HepG2 (cell line): ENCODE data around the gene PHKG1. TPM values are rescaled to one million over a fixed set of nuclear protein-coding genes. Genes with fewer than 3 reads are reported as not detected.

Experiments
- DNMT3B ChIP-seq: conservative IDR thresholded peaks from 2 replicates; pipeline ENCODE4 v1.6.1; 2016; ENCODE audit warnings: missing biosample characterization, control low read depth
- KLF12 ChIP-seq: sonication (generic); formaldehyde crosslinking; IDR thresholded peaks from 2 replicates; pipeline ENCODE4 v1.4.0; 2020; ENCODE audit warnings: missing genetic modification reagents, borderline replicate concordance
- KLF16 ChIP-seq, 2 experiments: sonication (generic) in 1 of 2; formaldehyde crosslinking in 1 of 2; IDR thresholded peaks; 2 replicates each; pipeline versions ENCODE4 v1.6.1 to v1.8.0; 2016 to 2023; ENCODE audit warnings: missing genetic modification reagents in 2 of 2, missing compliant biosample characterization in 1 of 2
- RBM39 ChIP-seq: fragments of 200-400 bp; formaldehyde crosslinking; IDR thresholded peaks from one replicate; pipeline ENCODE4 v1.6.1; 2018; ENCODE audit warnings: antibody characterized with exemption, mild to moderate bottlenecking, low read depth, low read length; ENCODE audit not compliant: poor library complexity, severe bottlenecking
- REPIN1 ChIP-seq: sonication (generic); formaldehyde crosslinking; IDR thresholded peaks from 2 replicates; pipeline ENCODE4 v1.8.0; 2022; ENCODE audit warnings: missing genetic modification reagents, low read depth, mild to moderate bottlenecking, borderline replicate concordance
- SOX6 ChIP-seq, 2 experiments: fragments of 450-650 bp in 1 of 2; sonication (generic) in 1 of 2; formaldehyde crosslinking in 1 of 2; IDR thresholded peaks; 2 replicates each; pipeline versions ENCODE4 v1.4.0 to v1.6.1; 2017 to 2020; ENCODE audit warnings: antibody characterized with exemption in 1 of 2, mild to moderate bottlenecking in 1 of 2, missing genetic modification reagents in 1 of 2
- STAG1 ChIP-seq: sonication (generic); formaldehyde crosslinking; IDR thresholded peaks from 2 replicates; pipeline ENCODE4 v1.4.0; 2020; ENCODE audit warnings: missing genetic modification reagents
- TOE1 ChIP-seq: sonication (generic); formaldehyde crosslinking; IDR thresholded peaks from 2 replicates; pipeline ENCODE4 v1.4.0; 2020; ENCODE audit warnings: mild to moderate bottlenecking, missing genetic modification reagents
- ZFP1 ChIP-seq: IDR thresholded peaks from 2 replicates; pipeline ENCODE4 v1.6.1; 2016
- ZMYM3 ChIP-seq: sonication (generic); formaldehyde crosslinking; IDR thresholded peaks from 2 replicates; pipeline ENCODE4 v1.5.1; 2020; ENCODE audit warnings: mild to moderate bottlenecking, missing genetic modification reagents
- ZNF383 ChIP-seq: sonication (generic); formaldehyde crosslinking; IDR thresholded peaks from 2 replicates; pipeline ENCODE4 v1.4.0; 2020; ENCODE audit warnings: missing genetic modification reagents, mild to moderate bottlenecking, borderline replicate concordance
- ZNF598 ChIP-seq: sonication (generic); formaldehyde crosslinking; IDR thresholded peaks from 2 replicates; pipeline ENCODE4 v1.5.1; 2020; ENCODE audit warnings: mild to moderate bottlenecking, missing genetic modification reagents, borderline replicate concordance
- ZNF607 ChIP-seq: sonication (generic); formaldehyde crosslinking; IDR thresholded peaks from 2 replicates; pipeline ENCODE4 v1.5.1; 2020; ENCODE audit warnings: missing genetic modification reagents, mild to moderate bottlenecking, borderline replicate concordance
- ZNF678 ChIP-seq: sonication (generic); formaldehyde crosslinking; IDR thresholded peaks from 2 replicates; pipeline ENCODE4 v1.4.0; 2020; ENCODE audit warnings: mild to moderate bottlenecking, missing genetic modification reagents
- ZNF768 ChIP-seq: sonication (generic); formaldehyde crosslinking; IDR thresholded peaks from 2 replicates; pipeline ENCODE4 v1.4.0; 2020; ENCODE audit warnings: missing genetic modification reagents
- ZNF772 ChIP-seq: sonication (generic); formaldehyde crosslinking; IDR thresholded peaks from 2 replicates; pipeline ENCODE4 v1.5.0; 2020; ENCODE audit warnings: mild to moderate bottlenecking, missing genetic modification reagents
- ZNF816 ChIP-seq: sonication (generic); formaldehyde crosslinking; IDR thresholded peaks from 2 replicates; pipeline ENCODE4 v1.8.0; 2022; ENCODE audit warnings: missing genetic modification reagents, mild to moderate bottlenecking, borderline replicate concordance
- ZNF850 ChIP-seq: sonication (generic); formaldehyde crosslinking; conservative IDR thresholded peaks from 2 replicates; pipeline ENCODE4 v1.9.0; 2021; ENCODE audit warnings: mild to moderate bottlenecking, missing genetic modification reagents
- polyA plus RNA-seq, 8 experiments: library from polyadenylated mRNA; depleted of rRNA in 3 of 8; stranded (reverse) in 7 of 8; unstranded in 1 of 8; fragments of >200 nt; fragmentation: Illumina TruSeq in 4 of 8; extraction: Trizol in 4 of 8; gene quantifications; 2 replicates each; pipeline versions ENCODE4 v1.2.1 to v1.2.3, GENCODE V29; 2011 to 2016; ENCODE audit warnings: low read depth in 4 of 8, missing spikeins in 1 of 8, mixed read lengths in 1 of 8; ENCODE audit not compliant: insufficient read depth in 1 of 8
- total RNA-seq, 5 experiments: library from RNA; depleted of rRNA; stranded (reverse); fragments of >200 nt; fragmentation: Illumina TruSeq; extraction: Trizol; gene quantifications; 2 replicates each; pipeline ENCODE4 v1.2.3, GENCODE V29; 2016; ENCODE audit warnings: low read depth in 1 of 5
- TF ChIP-seq, protein P1 (sequence below): sonication (generic); formaldehyde crosslinking; IDR thresholded peaks from 2 replicates; pipeline ENCODE4 v1.4.0; 2020; ENCODE audit warnings: missing genetic modification reagents, mild to moderate bottlenecking, borderline replicate concordance
- TF ChIP-seq, protein P2 (sequence below): sonication (generic); formaldehyde crosslinking; IDR thresholded peaks from 2 replicates; pipeline ENCODE4 v1.5.1; 2020; ENCODE audit warnings: mild to moderate bottlenecking, missing genetic modification reagents, borderline replicate concordance
- TF ChIP-seq, protein P3 (sequence below): sonication (generic); formaldehyde crosslinking; IDR thresholded peaks from 2 replicates; pipeline ENCODE4 v1.5.0; 2020; ENCODE audit warnings: mild to moderate bottlenecking, missing genetic modification reagents

Gene PHKG1
- total and polyA plus RNA-seq, 2 of the 13 experiments (the other 11 are each of a cell fraction or from before 2014, with no cell fraction given): 0.44 to 0.71 TPM

DNA sequence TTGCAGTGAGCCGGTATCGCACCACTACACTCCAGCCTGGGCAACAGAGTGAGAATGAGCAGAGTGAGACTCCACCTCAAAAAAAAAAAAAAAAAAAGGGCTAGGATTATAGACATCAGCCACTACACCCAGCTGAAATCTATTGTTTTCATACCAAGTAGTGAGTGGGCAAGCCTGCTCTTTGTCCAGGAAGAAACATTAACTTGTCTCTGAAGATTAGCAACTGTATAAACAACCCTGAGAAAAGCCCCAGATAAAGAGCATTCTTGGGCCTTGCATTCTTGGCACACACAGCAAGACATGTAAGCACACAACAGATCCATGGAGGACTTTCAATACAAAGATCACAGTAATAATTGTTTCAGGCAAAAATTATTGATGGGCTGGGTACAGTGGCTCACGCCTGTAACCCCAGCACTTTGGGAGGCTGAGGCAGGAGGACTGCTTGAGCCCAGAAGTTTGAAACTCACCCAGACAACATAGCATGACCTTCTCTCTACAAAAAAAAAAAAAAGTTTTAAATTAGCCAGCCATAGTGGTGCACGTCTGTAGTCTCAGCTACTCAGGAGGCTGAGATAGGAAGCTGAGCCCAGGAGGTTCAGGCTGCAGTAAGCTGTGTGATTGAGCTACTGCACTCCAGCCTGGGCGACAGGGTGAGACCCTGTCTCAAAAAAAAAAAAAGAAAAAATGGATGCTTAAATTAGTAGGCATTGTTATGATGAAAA is 45.9 kb downstream of the PHKG1 start (continued):
- no peak for TF ChIP-seq ZNF768 (CRISPR knock-in tag)
- no peak for TF ChIP-seq ZFP1 (CRISPR knock-in tag)
- TF ChIP-seq, protein P1, sequence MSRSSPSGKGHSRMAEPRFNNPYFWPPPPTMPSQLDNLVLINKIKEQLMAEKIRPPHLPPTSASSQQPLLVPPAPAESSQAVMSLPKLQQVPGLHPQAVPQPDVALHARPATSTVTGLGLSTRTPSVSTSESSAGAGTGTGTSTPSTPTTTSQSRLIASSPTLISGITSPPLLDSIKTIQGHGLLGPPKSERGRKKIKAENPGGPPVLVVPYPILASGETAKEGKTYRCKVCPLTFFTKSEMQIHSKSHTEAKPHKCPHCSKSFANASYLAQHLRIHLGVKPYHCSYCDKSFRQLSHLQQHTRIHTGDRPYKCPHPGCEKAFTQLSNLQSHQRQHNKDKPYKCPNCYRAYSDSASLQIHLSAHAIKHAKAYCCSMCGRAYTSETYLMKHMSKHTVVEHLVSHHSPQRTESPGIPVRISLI (CRISPR knock-in tag): peak; percentile 54; the same call in 1 of the 2 replicates
- no peak for TF ChIP-seq DNMT3B
- no peak for TF ChIP-seq ZNF816 (CRISPR knock-in tag)
- no peak for TF ChIP-seq ZNF383 (CRISPR knock-in tag)
- TF ChIP-seq ZNF850 (CRISPR knock-in tag): no peak
- TF ChIP-seq RBM39: no peak
- TF ChIP-seq KLF16 (CRISPR knock-in tag; IDR thresholded peaks at IDR 0.05): no peak
- no peak for TF ChIP-seq STAG1 (CRISPR knock-in tag)
- TF ChIP-seq, protein P2, sequence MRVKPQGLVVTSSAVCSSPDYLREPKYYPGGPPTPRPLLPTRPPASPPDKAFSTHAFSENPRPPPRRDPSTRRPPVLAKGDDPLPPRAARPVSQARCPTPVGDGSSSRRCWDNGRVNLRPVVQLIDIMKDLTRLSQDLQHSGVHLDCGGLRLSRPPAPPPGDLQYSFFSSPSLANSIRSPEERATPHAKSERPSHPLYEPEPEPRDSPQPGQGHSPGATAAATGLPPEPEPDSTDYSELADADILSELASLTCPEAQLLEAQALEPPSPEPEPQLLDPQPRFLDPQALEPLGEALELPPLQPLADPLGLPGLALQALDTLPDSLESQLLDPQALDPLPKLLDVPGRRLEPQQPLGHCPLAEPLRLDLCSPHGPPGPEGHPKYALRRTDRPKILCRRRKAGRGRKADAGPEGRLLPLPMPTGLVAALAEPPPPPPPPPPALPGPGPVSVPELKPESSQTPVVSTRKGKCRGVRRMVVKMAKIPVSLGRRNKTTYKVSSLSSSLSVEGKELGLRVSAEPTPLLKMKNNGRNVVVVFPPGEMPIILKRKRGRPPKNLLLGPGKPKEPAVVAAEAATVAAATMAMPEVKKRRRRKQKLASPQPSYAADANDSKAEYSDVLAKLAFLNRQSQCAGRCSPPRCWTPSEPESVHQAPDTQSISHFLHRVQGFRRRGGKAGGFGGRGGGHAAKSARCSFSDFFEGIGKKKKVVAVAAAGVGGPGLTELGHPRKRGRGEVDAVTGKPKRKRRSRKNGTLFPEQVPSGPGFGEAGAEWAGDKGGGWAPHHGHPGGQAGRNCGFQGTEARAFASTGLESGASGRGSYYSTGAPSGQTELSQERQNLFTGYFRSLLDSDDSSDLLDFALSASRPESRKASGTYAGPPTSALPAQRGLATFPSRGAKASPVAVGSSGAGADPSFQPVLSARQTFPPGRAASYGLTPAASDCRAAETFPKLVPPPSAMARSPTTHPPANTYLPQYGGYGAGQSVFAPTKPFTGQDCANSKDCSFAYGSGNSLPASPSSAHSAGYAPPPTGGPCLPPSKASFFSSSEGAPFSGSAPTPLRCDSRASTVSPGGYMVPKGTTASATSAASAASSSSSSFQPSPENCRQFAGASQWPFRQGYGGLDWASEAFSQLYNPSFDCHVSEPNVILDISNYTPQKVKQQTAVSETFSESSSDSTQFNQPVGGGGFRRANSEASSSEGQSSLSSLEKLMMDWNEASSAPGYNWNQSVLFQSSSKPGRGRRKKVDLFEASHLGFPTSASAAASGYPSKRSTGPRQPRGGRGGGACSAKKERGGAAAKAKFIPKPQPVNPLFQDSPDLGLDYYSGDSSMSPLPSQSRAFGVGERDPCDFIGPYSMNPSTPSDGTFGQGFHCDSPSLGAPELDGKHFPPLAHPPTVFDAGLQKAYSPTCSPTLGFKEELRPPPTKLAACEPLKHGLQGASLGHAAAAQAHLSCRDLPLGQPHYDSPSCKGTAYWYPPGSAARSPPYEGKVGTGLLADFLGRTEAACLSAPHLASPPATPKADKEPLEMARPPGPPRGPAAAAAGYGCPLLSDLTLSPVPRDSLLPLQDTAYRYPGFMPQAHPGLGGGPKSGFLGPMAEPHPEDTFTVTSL (CRISPR knock-in tag): 0 out of 2 replicates have a peak, but pooled peaks have one; percentile 19
- TF ChIP-seq REPIN1: 0 out of 2 replicates have a peak, but pooled peaks have one; percentile 49
- TF ChIP-seq KLF12 (CRISPR knock-in tag): peak; percentile 53; the same call in 1 of the 2 replicates
- no peak for TF ChIP-seq TOE1 (CRISPR knock-in tag)
- TF ChIP-seq ZMYM3 (CRISPR knock-in tag): peak; percentile 44; the same call in 1 of the 2 replicates
- no peak for TF ChIP-seq ZNF772 (CRISPR knock-in tag)
- TF ChIP-seq ZNF678 (CRISPR knock-in tag): no peak
- TF ChIP-seq ZNF607 (CRISPR knock-in tag): no peak
- TF ChIP-seq SOX6 (IDR thresholded peaks at IDR 0.05): no peak
- TF ChIP-seq SOX6 (CRISPR knock-in tag; IDR thresholded peaks at IDR 0.05): peak; percentile 58; the same call in 1 of the 2 replicates
- TF ChIP-seq ZNF598 (CRISPR knock-in tag): no peak
- TF ChIP-seq, protein P3, sequence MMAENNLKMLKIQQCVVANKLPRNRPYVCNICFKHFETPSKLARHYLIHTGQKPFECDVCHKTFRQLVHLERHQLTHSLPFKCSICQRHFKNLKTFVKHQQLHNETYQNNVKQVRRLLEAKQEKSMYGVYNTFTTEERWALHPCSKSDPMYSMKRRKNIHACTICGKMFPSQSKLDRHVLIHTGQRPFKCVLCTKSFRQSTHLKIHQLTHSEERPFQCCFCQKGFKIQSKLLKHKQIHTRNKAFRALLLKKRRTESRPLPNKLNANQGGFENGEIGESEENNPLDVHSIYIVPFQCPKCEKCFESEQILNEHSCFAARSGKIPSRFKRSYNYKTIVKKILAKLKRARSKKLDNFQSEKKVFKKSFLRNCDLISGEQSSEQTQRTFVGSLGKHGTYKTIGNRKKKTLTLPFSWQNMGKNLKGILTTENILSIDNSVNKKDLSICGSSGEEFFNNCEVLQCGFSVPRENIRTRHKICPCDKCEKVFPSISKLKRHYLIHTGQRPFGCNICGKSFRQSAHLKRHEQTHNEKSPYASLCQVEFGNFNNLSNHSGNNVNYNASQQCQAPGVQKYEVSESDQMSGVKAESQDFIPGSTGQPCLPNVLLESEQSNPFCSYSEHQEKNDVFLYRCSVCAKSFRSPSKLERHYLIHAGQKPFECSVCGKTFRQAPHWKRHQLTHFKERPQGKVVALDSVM (CRISPR knock-in tag): peak; percentile 91
